Activated CD8-positive, alpha-beta memory T cell treated with anti-CD3 and anti-CD28 coated beads, Interleukin-2, amount 10 ng/mL, durations not matched to agents 7 days and 5 days (primary cell): ENCODE results near the gene AGAP1. TPM values are rescaled to one million over a fixed set of nuclear protein-coding genes. Genes with fewer than 3 reads are reported as not detected.

ENCODE experiments used
- ATAC-seq: fragments of 150-1000 bp; cut with Tn5 transposase; one replicate; pipeline ENCODE4 v1.10.0; 2021; ENCODE audit warnings: moderate library complexity
- CTCF ChIA-PET: fragments of 350-600 bp; sonication (Branson Sonifier 250); formaldehyde crosslinking; loops from one replicate; lab custom pipeline; 2021; ENCODE audit warnings: antibody characterized with exemption; lab: Charles Lee
- DNase-seq: peaks from one replicate; pipeline ENCODE4 v3.0.0-alpha.2; 2020
- H3K27ac Mint-ChIP-seq: one replicate; pipeline ENCODE4 v1.8.0; 2021; ENCODE audit warnings: mild to moderate bottlenecking, mixed read lengths
- H3K27me3 Mint-ChIP-seq: one replicate; pipeline ENCODE4 v1.8.0; 2021; ENCODE audit warnings: mixed read lengths
- H3K36me3 Mint-ChIP-seq: one replicate; pipeline ENCODE4 v1.8.0; 2021; ENCODE audit warnings: mild to moderate bottlenecking, mixed read lengths
- H3K4me1 Mint-ChIP-seq: one replicate; pipeline ENCODE4 v1.8.0; 2021; ENCODE audit warnings: mixed read lengths
- H3K4me3 Mint-ChIP-seq: one replicate; pipeline ENCODE4 v1.8.0; 2021; ENCODE audit warnings: mild to moderate bottlenecking, moderate library complexity, mixed read lengths
- H3K9me3 Mint-ChIP-seq: one replicate; pipeline ENCODE4 v1.8.0; 2022; ENCODE audit warnings: low read depth, mixed read lengths
- total RNA-seq, 2 experiments: library from RNA; stranded (reverse); gene quantifications; one replicate each; pipeline ENCODE4 v1.2.3, GENCODE V29; 2021

Gene AGAP1
- total RNA-seq, 2 experiments from 2014 or later = 0.75 to 1.8 TPM

- CTCF ChIA-PET = no interaction called here
- Mint-ChIP-seq H3K4me1 (no peaks in the 10 kb centered on the region), H3K27ac (no peak overlapping the region), H3K27me3 (no peaks in the 10 kb centered on the region), H3K9me3 (no peaks in the 10 kb centered on the region), H3K36me3 (no peaks in the 10 kb centered on the region), H3K4me3 (no peak overlapping the region)
- DNase-seq = no peak
- ATAC-seq = no peak
These were observed 22.4 kb downstream of the AGAP1 start for GRCh38 chr2:235516257-235516656.

- Mint-ChIP-seq H3K27ac (no peak overlapping the region), H3K4me3 (no peak overlapping the region), H3K9me3 (no peaks in the 10 kb centered on the region), H3K27me3 (no peaks in the 10 kb centered on the region), H3K36me3 (no peaks in the 10 kb centered on the region), H3K4me1 (no peaks in the 10 kb centered on the region)
- no peak for DNase-seq
- CTCF ChIA-PET = no interaction called here
- ATAC-seq = no peak
These were observed 24.7 kb downstream of the AGAP1 start for GRCh38 chr2:235518322-235519090.

GRCh38 chr2:235520787-235521186, 26.9 kb downstream of the AGAP1 start:
- DNase-seq = no peak
- Mint-ChIP-seq H3K27me3 (no peaks in the 10 kb centered on the region), H3K36me3 (no peaks in the 10 kb centered on the region), H3K9me3 (no peaks in the 10 kb centered on the region), H3K4me1 (no peaks in the 10 kb centered on the region), H3K27ac (no peak overlapping the region), H3K4me3 (no peak overlapping the region)
- ATAC-seq = no peak
- CTCF ChIA-PET = no interaction called here

GRCh38 chr2:235521844-235522243, 28.0 kb downstream of the AGAP1 start:
- no peak for DNase-seq
- Mint-ChIP-seq H3K9me3 (no peaks in the 10 kb centered on the region), H3K36me3 (no peaks in the 10 kb centered on the region), H3K27ac (no peak overlapping the region), H3K27me3 (no peaks in the 10 kb centered on the region), H3K4me3 (no peak overlapping the region), H3K4me1 (no peaks in the 10 kb centered on the region)
- CTCF ChIA-PET = no interaction called here
- ATAC-seq = no peak

GRCh38 chr2:235523021-235523420, 29.2 kb downstream of the AGAP1 start:
- CTCF ChIA-PET = no interaction called here
- ATAC-seq (no peak), DNase-seq (no peak)
- Mint-ChIP-seq H3K4me3 (no peak overlapping the region), H3K27me3 (no peaks in the 10 kb centered on the region), H3K9me3 (no peaks in the 10 kb centered on the region), H3K27ac (no peak overlapping the region), H3K4me1 (no peaks in the 10 kb centered on the region), H3K36me3 (no peaks in the 10 kb centered on the region)

- DNase-seq = no peak
- CTCF ChIA-PET = no interaction called here
- Mint-ChIP-seq H3K27me3 (no peaks in the 10 kb centered on the region), H3K9me3 (no peaks in the 10 kb centered on the region), H3K4me1 (no peaks in the 10 kb centered on the region), H3K27ac (no peak overlapping the region), H3K36me3 (no peaks in the 10 kb centered on the region), H3K4me3 (no peak overlapping the region)
- ATAC-seq = no peak
These were observed 29.8 kb downstream of the AGAP1 start for GRCh38 chr2:235523486-235524150.

GRCh38 chr2:235526166-235526565, 32.3 kb downstream of the AGAP1 start:
- CTCF ChIA-PET = no interaction called here
- H3K9me3 Mint-ChIP-seq = no peaks in the 10 kb centered on the region
- no peaks in the 10 kb centered on the region for H3K36me3 Mint-ChIP-seq
- H3K27me3 Mint-ChIP-seq = no peaks in the 10 kb centered on the region
- no peak overlapping the region for H3K4me3 Mint-ChIP-seq
- no peak overlapping the region for H3K27ac Mint-ChIP-seq
- no peak for ATAC-seq
- DNase-seq = no peak
- H3K4me1 Mint-ChIP-seq = no peaks in the 10 kb centered on the region

GRCh38 chr2:235527806-235528469, 34.1 kb downstream of the AGAP1 start:
- CTCF ChIA-PET = no interaction called here
- DNase-seq (no peak), ATAC-seq (no peak)
- no peaks in the 10 kb centered on the region for H3K9me3 Mint-ChIP-seq
- no peaks in the 10 kb centered on the region for H3K4me1 Mint-ChIP-seq
- no peaks in the 10 kb centered on the region for H3K36me3 Mint-ChIP-seq
- no peak overlapping the region for H3K4me3 Mint-ChIP-seq
- no peak overlapping the region for H3K27ac Mint-ChIP-seq
- no peaks in the 10 kb centered on the region for H3K27me3 Mint-ChIP-seq

GRCh38 chr2:235529621-235530020, 35.8 kb downstream of the AGAP1 start:
- CTCF ChIA-PET = no interaction called here
- H3K9me3 Mint-ChIP-seq = no peaks in the 10 kb centered on the region
- no peak for ATAC-seq

GRCh38 chr2:235530735-235531134, 36.9 kb downstream of the AGAP1 start:
- Mint-ChIP-seq H3K9me3 (no peaks in the 10 kb centered on the region), H3K36me3 (no peaks in the 10 kb centered on the region), H3K4me1 (no peaks in the 10 kb centered on the region), H3K27ac (no peak overlapping the region), H3K4me3 (no peak overlapping the region), H3K27me3 (no peaks in the 10 kb centered on the region)
- DNase-seq (no peak), ATAC-seq (no peak)
- CTCF ChIA-PET = no interaction called here

More at GRCh38 chr2:235529621-235530020, 35.8 kb downstream of the AGAP1 start:
- Mint-ChIP-seq H3K36me3 (no peaks in the 10 kb centered on the region), H3K4me3 (no peak overlapping the region), H3K27ac (no peak overlapping the region), H3K27me3 (no peaks in the 10 kb centered on the region), H3K4me1 (no peaks in the 10 kb centered on the region)
- DNase-seq = no peak

- Mint-ChIP-seq H3K9me3 (no peaks in the 10 kb centered on the region), H3K4me1 (no peaks in the 10 kb centered on the region), H3K4me3 (no peak overlapping the region), H3K27me3 (no peaks in the 10 kb centered on the region), H3K27ac (no peak overlapping the region), H3K36me3 (no peaks in the 10 kb centered on the region)
- CTCF ChIA-PET = no interaction called here
- DNase-seq (no peak), ATAC-seq (no peak)
These were observed 38.5 kb downstream of the AGAP1 start for GRCh38 chr2:235532307-235532706.

GRCh38 chr2:235533198-235533597, 39.4 kb downstream of the AGAP1 start:
- no peak for DNase-seq
- no peak for ATAC-seq
- Mint-ChIP-seq H3K9me3 (no peaks in the 10 kb centered on the region), H3K36me3 (no peaks in the 10 kb centered on the region), H3K4me3 (no peak overlapping the region), H3K27me3 (no peaks in the 10 kb centered on the region), H3K4me1 (no peaks in the 10 kb centered on the region), H3K27ac (no peak overlapping the region)
- CTCF ChIA-PET = no interaction called here

- Mint-ChIP-seq H3K27ac (no peak overlapping the region), H3K4me1 (no peaks in the 10 kb centered on the region), H3K4me3 (no peak overlapping the region), H3K9me3 (no peaks in the 10 kb centered on the region), H3K36me3 (no peaks in the 10 kb centered on the region), H3K27me3 (no peaks in the 10 kb centered on the region)
- CTCF ChIA-PET = no interaction called here
- DNase-seq = no peak
- ATAC-seq = no peak
These were observed 40.0 kb downstream of the AGAP1 start for GRCh38 chr2:235533616-235534385.
